GM21825 (cell line): ENCODE data around the gene MRPL34.
"Not testable (repeated sequence)": the region's sequence is repeated elsewhere in the genome, so short reads cannot be mapped to it uniquely, and the experiment has no call there.

Experiments
- ATAC-seq: cut with Tn5 transposase; IDR thresholded peaks from one replicate; pipeline ENCODE4 v1.9.1; 2021; ENCODE audit warnings: mild to moderate bottlenecking, moderate library complexity; ENCODE audit not compliant: unreplicated experiment

Gene MRPL34

GRCh38 chr19:17305517-17306284, at the start of gene MRPL34:
TSS of gene MRPL34 (plus strand) at chr19:17305872. CDS start at chr19:17305893, 21 bp downstream.
- peak; percentile 57 for ATAC-seq

DNA sequence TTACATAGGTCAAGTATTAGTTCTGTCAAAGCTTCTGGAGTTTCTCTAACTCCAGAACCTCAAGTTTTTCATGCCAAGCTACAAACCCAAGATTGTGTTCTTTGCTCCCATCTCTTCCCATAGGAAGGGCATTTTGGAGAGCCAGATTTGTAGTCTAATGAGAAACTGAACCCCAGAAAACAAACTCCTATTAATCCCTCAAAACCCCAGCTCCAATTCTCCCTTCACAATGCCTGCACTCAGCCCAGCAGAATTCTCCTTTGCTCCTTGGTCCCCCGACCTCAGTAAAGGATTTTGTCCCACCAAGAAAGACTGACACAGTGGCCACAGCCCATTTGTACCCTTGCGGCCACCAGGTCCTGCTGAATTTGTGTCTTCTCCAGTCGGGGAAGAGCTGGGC, 49.5 kb upstream of the MRPL34 start:
- no peak for ATAC-seq

- ATAC-seq: no peak
Observed at GRCh38 chr19:17259118-17259780, 46.4 kb upstream of the MRPL34 start.

DNA sequence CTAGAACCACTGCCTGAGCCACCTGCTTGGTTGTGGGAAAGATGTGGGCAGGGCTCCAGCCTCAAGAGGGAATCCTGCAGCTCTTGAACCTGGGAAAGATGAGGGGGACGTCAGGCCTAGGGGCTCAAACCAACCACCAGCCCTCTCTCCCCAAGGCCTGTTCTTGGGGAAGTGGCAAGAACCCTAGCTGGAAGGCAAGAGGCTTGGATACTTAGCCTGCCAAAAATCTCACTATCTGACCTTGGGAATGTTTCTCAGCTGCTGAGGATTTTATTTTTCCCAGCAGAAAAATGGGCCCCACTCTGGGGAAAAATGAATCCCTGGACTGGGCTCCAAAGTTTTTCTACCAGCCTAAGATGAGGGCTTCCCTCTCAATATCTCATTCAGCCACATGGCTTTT, 45.7 kb upstream of the MRPL34 start:
- ATAC-seq: no peak

DNA sequence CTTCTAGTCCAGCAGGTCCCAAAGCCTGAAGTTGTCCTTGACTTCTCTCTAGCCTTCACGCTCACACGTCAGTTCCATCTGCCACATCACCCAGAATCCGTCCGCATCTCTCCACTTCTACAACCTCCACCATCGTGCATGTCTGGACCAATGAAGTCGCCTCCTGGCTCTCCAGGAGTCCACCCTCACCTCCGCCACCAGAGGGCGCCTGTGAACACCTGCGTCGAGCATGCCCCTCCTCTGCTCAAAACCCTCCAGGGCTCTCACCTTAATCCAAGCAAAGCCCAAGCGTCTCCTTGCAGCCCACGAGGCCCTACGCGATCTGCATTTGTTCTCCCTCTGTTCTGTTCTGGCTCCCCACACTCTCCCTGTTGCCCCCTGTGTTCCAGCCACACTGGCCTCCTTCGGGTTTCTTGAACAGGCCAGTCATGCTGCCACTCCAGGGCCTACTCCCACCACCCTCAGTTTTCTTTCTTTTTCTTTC, 44.8 kb upstream of the MRPL34 start:
- ATAC-seq: peak; percentile 70

DNA sequence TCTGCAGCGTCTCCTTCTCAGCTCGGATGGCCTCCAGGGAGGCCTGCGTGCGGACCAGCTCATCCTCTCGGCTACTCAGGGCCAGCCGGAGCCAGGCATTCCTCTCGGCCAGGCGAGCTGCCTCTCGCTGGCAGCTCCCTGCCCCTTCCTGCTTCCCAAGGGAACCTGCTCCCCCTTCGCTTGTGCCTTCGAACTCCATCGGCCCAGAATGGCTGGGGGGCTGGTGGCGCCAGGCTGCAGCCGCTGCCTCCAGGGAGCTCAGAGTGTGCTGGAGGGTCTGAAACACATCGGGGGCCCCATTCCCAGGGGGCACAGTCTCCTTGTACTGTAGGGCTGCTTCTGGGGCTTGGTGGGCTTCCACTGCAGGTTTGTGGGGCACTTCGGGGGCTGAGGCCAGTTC, 43.1 kb upstream of the MRPL34 start:
- ATAC-seq: no peak

DNA sequence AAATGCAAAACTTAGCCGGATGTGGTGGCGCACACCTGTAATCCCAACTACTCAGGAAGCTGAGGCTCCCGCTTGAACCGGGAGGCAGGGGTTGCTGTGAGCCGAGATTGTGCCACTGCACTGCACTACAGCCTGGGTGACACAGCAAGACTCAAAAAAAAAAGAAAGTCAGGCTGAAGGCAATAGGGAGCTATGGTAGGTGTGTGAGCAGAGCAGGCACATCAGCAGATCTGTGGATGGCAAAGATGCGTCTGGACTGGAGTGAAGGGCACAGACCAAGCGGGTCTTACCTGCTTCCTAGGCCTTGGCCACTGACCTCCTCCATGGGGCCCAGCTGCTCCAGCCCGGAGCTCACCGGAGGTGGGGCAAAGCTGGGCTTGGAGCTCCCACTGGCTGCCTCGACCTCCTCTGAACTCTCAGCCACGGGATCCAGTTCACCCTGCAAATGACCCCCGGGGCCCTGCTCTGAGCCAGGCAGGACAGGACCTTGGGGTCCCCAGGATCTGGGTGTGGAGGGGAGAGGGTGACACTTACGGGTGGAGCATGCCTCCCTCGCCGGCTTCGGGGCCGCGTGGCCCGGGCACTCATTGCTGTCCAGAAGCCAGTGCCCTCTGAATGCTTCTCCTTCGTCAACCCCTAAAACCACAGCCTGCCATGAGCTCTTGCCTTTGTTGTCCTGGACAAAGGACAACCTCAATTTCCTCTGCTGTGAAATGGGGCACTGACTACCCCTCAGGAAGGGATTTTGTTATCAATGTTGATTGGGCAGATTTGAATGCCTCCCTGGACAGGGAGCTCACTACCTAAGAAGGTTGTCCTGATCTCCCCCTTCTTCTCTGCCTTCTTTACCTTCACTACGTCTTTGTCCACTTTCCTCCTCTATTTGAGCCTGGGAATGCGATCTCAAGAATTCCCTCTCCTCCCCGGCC, 41.7 kb upstream of the MRPL34 start:
- no peak for ATAC-seq

DNA sequence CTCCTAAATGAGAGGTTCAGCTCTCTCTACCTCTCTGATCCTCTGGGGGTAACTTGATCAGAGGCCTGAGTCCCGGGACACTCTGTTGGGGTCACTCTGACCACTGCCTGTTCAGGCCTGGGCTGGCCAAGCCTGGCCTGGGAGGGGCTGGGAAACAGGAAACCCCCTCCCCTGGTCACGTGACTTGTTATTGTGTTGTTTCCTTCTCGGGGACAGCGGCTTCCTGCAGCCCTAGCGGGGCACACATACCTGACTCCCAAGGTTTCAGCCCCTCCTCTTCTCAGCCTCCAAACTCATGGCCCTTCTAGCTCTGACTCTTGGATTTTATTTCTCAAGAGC, 41.1 kb upstream of the MRPL34 start, which contains the start of gene USHBP1:
TSS of gene USHBP1 (minus strand) at position 105 of the 339 bp plus-strand sequence. CDS start 446 bp downstream, outside the sequence.
- no peak for ATAC-seq

DNA sequence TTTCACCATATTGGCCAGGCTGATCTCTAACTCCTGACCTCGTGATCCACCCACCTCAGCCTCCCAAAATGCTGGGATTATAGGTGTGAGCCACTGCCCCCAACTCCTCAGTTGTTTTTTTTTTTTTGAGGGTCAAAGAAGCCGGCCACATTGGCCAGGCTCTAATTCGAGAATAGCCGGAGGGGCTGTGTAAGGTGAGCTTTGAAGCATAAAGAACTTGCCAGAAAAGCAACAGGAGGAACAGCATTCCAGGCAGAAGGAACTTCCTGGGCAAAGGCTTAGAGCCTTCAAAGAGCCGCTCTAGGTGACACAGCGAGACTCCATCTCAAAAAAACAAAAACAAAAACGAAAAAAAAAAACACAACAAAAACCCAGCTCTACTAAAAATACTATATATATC, 39.6 kb upstream of the MRPL34 start:
- ATAC-seq: no peak

DNA sequence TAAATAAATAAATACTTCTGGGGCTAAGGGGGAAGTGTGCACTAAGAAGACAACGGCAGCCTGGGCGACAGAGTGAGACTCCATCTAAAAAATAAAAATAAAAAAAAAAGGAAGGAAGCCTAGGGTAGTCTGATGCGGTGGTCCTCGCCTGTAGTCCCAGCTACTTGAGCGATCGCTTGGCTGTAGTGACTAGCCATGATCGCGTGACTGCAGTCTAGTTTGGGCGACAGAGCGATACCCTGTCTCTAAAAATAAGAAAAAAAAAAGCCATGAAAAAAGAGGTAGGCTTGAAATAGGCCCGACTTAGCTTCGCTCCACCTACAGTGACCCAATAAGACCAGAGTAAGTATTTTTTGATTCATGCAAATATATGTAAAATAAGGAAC, 39.1 kb upstream of the MRPL34 start:
- ATAC-seq: no peak

- peak; percentile 84 for ATAC-seq
Observed at GRCh38 chr19:17266975-17267788, 38.5 kb upstream of the MRPL34 start, which contains the start of gene BABAM1. TSS of gene BABAM1 (plus strand) at chr19:17267443. CDS start at chr19:17268807, 1,364 bp downstream.

- no peak for ATAC-seq
Observed at GRCh38 chr19:17268754-17269153, 36.9 kb upstream of the MRPL34 start.

- not testable (repeated sequence) for ATAC-seq
Observed at GRCh38 chr19:17274892-17275291, 30.8 kb upstream of the MRPL34 start.

DNA sequence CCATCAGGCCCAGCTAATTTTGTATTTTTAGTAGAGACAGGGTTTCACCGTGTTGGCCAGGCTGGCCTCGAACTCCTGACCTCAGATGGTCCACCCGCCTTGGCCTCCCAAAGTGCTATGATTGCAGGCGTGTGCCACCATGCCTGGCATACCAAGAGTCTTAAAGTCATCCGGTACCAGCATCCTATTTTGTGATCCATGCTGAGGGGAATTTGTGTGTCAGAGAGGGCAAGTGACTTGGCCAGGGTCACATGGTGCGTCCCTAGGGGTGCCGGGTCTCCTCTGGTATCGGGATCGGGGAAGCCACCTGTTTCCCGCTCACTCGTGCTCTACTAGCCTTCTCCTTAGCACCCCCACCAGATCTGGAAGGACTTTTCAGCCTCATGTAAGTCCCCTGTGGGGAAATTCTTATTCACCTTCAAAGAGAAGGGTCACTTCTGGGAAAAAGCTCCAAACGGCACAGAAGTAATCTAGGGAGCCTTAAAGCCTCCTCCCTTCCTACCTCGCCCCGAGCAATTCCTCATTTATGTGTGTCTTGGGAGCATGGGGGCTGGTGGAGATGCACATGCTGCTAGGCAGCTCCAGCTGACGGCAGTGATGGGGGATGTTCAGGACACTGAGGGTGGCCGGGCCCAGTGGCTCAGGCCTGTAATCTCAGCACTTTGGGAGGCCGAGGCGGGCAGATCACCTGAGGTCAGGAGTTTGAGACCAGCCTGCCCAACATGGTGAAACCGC, 30.1 kb upstream of the MRPL34 start:
- ATAC-seq: no peak

GRCh38 chr19:17279436-17279835, 26.2 kb upstream of the MRPL34 start:
- ATAC-seq: no peak

GRCh38 chr19:17281391-17282304, 24.0 kb upstream of the MRPL34 start, which contains the start of gene ANKLE1:
TSS of gene ANKLE1 (plus strand) at chr19:17281901. CDS start at chr19:17281921, 20 bp downstream.
- peak; percentile 29 for ATAC-seq

DNA sequence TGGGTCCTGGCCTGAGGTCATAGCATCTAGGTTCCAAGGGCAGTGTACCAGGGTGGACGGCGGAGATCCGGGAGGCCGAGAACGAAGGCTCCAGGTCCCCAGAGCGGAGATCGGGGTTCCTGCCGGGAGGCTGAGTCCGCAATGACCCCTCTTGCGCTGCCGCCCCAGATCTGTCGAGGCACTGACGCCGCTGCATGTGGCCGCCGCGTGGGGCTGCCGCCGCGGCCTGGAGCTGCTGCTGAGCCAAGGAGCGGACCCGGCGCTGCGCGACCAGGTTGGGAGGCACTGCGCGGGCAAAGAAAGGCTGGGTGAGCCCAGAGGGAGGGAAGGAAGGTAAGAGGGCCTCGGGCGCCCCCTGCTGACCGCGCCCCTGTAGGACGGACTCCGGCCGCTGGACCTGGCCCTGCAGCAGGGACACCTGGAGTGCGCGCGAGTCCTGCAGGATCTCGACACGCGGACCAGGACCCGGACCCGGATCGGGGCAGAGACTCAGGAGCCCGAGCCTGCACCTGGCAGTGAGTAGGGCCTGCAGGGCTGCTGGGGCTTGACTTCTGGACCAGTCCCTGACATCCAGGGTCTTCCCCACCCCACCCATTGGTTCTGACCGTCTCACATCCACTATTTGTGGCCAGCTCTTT, 23.1 kb upstream of the MRPL34 start:
- peak; percentile 47 for ATAC-seq

- ATAC-seq: no peak
Observed at GRCh38 chr19:17283504-17283996, 22.1 kb upstream of the MRPL34 start.
